NCI-H69 (cell line): ENCODE measurements around the gene TXN2.
A peak's percentile ranks its signal among the peaks of the same experiment; 100 is the strongest.

Experiments used
- DNase-seq: peaks from one replicate; lab custom pipeline; 2025; lab: John Stamatoyannopoulos, UW

The TXN2 gene

GRCh38 chr22:36486619-36487384, 5.4 kb upstream of the TXN2 start:
- DNase-seq = peak; percentile 55

DNA sequence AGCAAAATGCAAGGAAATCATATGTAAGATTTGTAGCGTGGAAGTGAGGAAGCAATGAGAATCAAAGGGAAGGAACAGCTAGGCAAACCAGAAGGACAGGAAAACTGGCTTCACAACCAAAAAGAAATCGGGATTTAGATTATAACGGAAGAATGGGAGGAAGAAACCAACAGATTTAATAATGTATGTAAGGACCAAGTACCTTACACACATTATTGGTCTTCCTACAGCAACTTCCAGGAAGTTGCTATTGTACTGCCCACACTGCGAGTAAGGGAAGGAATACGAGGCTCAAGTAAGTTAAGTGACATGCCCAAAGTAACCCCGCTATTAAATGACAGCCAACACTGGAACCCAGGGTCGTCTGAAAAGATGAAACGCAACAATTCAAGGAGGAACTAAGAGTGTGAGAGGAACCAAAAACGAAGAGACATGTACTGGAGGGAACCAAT, 473 bp downstream of the TXN2 start:
- no peak for DNase-seq

- no peak for DNase-seq
These were observed 2.5 kb downstream of the TXN2 start for GRCh38 chr22:36478966-36479365.

DNA sequence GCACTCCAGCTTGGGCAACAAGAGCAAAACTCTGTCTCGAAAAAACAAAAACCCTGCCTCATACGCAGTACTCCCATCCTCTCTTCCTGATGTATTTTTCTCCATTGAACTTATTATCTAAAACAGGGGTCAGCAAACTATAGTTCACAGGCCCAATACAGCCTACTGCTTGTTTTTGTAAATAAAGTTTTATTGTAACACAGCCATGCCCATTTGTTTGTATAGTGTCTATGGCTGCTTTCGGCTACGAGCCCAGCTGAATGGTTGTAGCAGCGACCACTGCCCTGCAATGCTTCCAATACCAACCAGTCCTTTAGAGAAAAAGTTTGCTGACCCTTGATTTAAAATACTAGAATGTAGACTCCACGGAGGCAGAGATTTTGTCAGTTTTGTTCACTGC, 6.1 kb downstream of the TXN2 start:
- no peak for DNase-seq

DNA sequence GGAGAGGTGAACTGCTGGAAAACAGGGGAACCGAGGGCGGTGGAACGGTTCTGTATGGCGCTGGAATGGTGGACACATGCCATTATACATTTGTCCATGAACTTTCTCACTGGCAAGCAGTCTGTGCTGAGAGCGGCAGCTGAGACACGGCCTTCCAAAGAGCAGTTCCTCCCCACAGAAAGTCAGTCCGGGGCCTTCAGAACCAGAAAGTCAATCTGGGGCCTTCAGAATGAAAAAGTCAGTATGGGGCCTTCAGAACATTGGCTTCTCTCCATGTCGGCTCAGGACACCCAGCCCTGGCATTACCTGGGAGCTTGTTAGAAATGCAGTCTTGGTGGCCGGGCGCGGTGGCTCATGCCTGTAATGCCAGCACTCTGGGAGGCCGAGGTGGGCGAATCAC, 8.8 kb downstream of the TXN2 start:
- DNase-seq = no peak

- no peak for DNase-seq
These were observed 10.1 kb downstream of the TXN2 start for GRCh38 chr22:36471341-36471821.

DNA sequence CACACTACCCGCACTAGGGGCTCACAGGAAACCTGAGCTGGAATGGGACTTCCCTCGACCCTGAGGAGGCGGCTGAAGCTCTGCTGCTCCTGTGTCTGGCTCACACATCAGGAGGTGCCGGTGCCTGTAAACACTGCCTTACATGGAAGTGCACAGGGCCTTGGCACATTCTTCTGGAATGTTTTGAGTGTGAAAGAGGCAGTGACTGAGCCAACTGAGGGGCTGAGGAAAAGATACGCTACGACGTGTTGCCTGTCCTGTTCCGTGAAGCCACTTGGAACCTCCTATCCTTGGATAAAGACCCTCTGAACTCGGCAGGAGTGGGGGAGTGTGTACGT, 10.5 kb downstream of the TXN2 start:
- no peak for DNase-seq

DNA sequence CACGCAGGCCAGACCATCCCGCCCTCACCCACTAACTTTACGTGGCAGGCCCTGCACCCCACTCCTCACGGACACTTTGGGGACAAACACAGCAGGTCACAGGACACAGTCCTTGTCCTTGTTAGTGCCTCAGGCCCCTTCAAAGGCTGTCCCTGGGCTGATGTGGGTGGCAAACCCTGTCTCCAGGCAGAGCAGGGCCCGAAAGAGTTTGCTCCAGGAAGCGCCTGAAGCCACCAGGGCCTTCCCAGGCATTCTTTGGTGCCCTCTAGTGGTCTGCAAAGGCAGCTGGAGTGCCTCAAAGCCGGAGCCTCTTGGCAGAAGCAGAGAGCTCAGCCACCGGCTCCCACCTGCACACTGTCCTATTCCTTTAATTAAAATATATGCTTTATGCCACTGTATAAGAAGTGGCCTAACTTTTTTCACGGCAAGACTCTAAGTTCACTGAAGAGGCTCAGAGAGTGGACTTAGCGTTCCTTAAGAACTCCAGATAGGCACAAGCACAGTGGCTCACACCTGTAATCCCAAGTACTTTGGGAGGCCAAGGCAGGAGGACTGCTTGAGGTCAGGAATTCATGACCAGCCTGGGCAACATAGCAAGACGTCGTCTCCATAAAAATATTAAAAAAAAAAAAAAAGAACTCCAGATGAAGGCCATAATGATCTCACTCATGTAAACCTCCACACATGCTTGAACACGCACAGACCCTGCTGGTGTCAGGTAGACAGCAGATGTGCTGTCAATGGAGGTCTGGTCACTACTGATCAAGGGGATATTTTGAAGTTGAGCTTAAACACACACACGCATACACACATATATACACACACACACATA, 11.1 kb downstream of the TXN2 start:
- DNase-seq = peak; percentile 85

- DNase-seq = no peak
These were observed 12.2 kb downstream of the TXN2 start for GRCh38 chr22:36469094-36469710.

DNA sequence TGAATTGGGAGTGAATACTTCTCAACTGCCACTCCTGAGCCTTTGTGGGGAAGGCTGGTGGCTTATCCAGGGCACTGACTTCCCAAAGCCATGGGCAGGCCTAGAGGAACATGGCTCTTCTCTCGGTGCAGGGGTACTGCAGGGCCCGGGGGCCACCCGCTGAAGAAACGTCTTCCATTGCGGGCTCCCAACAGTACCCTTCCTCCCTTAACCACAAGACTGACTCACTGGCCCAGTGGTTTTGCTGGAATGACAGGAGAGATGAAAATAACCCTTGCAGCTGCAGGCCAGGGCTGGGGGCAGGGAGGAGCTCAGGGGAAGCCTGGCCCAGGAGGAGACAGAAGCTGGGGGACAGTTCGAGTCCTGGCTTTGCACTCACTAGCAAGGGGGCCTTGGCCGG, 13.5 kb downstream of the TXN2 start:
- DNase-seq = no peak

DNA sequence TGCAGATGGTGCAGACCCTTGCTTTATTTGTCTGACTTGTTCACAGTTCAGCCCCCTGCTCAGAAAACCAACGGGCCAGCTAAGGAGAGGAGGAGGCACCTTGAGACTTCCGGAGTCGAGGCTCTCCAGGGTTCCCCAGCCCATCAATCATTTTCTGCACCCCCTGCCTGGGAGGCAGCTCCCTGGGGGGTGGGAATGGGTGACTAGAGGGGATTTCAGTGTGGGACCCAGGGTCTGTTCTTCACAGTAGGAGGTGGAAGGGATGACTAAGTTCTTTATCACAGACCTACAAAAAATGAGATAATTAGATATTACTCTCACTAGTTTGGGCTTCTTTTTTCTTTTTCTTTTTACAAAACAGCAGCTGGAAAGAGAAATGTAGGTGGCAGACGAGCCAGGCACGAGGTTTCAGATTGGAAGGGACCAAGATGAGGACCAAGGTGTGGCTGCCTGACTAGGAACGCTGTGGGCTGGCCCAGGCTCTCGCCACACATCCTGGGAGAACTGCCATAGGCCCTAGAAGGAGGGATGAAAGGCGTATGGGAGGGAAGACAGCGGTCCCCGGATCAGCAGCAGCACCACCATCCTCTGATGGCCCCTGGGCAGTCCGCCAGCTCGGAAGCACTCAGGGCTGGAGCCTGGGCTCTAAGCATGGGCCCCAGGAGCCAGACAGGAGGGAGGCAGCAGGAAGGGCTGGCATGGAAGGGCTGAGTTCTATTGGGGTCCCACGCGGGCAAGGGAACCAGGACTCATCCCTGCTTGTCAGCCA, 14.2 kb downstream of the TXN2 start:
- no peak for DNase-seq

DNA sequence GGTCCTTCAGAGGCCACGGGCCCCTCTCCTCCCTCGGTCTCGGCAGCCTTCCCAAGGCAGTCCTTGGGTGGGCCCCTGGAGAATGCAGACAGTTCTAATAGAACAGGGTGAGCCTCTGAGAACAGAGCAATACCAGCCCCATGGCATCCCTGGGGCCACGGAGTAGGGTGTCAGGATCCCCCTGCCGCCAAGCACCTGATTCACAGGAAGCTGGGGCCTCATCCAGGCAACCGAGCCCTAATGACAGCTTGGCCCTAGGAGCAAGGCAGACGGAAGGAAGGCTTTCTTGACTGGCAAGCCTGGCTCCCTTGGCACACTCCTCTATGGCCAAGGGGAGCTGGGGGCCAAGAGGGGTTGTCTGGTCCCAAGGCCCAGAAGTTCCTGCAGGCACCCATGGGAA, 15.2 kb downstream of the TXN2 start:
- no peak for DNase-seq

GRCh38 chr22:36465232-36466021, 16.0 kb downstream of the TXN2 start:
- no peak for DNase-seq

GRCh38 chr22:36464715-36465231, 16.7 kb downstream of the TXN2 start:
- DNase-seq = no peak

- no peak for DNase-seq
These were observed 17.7 kb downstream of the TXN2 start for GRCh38 chr22:36463783-36464184.

DNA sequence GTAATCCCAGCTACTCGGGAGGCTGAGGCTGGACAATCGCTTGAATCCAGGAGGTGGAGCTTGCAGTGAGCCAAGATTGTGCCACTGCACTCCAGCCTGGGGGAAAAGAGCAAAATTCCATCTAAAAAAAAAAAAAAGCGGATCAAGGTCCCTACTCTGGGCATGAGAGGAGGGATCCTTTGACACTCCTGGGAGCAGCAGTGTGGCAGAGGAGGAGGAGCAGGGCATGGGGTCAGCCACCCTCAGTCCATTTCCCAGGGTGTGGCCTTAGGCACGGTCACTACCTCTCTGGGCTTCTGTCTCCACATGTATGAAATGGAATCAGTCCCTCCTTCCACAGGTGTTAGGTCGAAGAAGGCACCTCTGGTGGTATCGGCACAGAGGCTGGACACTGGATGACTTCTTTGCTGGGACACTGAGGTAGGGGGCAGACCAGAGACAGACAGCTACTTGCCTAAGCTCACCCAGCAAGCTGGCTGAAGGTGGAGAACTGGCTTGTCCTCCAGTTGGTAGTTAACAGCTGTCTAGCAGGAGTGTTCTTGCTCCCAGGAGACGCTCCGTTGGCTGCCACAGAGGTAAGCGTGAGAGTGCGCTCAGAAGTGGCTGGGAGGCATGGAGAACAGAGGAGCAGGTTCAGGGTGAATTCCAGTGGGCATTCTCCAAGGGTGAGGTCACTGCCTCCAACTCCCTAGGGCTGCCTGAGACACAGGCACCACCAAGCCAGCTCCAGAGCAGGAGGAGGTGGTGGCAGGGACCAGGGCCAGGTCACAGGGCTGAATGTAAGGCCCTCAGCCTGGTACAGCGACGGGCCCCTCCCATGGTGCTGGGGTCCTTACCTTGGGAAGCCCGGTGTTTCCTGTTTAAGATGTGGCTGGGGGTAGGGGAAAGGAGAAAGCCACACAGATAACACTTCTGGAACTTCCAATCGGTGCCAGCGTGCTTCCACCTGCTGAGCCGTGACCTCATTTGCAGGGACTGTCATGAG, 19.5 kb downstream of the TXN2 start:
- DNase-seq = peak; percentile 76

DNA sequence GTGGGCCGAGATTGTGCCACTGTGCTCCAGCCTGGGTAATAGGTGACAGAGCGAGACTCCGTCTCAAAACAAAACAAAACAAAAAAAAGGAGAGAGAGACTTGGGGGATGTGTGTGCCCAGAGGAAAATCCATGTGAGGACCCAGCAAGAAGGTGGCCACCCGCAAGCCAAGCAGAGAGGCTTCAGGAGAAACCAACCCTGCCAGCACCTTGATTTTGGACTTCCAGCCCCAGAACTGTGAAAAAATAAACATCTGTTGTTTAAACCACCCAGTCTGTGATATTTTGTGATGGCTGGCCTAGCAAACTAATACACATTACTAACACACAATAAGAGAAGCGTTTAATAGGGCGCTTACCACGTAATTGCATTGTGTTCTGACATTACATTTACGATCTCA, 21.2 kb downstream of the TXN2 start:
- DNase-seq = no peak

- DNase-seq = no peak
These were observed 23.6 kb downstream of the TXN2 start for GRCh38 chr22:36457688-36458450.

- DNase-seq = no peak
These were observed 25.0 kb downstream of the TXN2 start for GRCh38 chr22:36456464-36456845.
